HepG2 (cell line): ENCODE measurements around the gene ARMC5. TPM values are rescaled to one million over a fixed set of nuclear protein-coding genes. Genes with fewer than 3 reads are reported as not detected.

ENCODE experiments used
- CBX2 ChIP-seq, 2 experiments: fragments of 200-600 bp in 1 of 2; sonication (generic); formaldehyde crosslinking in 1 of 2; IDR thresholded peaks; 2 replicates each; pipeline versions ENCODE4 v1.7.0 to v1.8.1; 2018 to 2022; ENCODE audit warnings: low read depth in 2 of 2, low read length in 1 of 2, mild to moderate bottlenecking in 1 of 2, missing genetic modification reagents in 1 of 2
- HNF4G ChIP-seq, 2 experiments: sonication (generic) in 1 of 2; formaldehyde crosslinking in 1 of 2; IDR thresholded peaks; 2 replicates each; pipeline versions ENCODE4 v1.4.0 to v1.6.1; 2011 to 2020; ENCODE audit warnings: borderline replicate concordance in 2 of 2, low read depth in 2 of 2, mild to moderate bottlenecking in 2 of 2, low read length in 1 of 2, missing genetic modification reagents in 1 of 2, moderate library complexity in 1 of 2
- HOXA5 ChIP-seq: sonication (generic); formaldehyde crosslinking; IDR thresholded peaks from 2 replicates; pipeline ENCODE4 v1.4.0; 2020; ENCODE audit warnings: missing genetic modification reagents
- HOXD1 ChIP-seq: sonication (generic); formaldehyde crosslinking; IDR thresholded peaks from 2 replicates; pipeline ENCODE4 v1.5.0; 2020; ENCODE audit warnings: missing genetic modification reagents
- KLF12 ChIP-seq: sonication (generic); formaldehyde crosslinking; IDR thresholded peaks from 2 replicates; pipeline ENCODE4 v1.4.0; 2020; ENCODE audit warnings: missing genetic modification reagents, borderline replicate concordance
- MAF1 ChIP-seq: sonication (generic); formaldehyde crosslinking; IDR thresholded peaks from 2 replicates; pipeline ENCODE4 v1.5.0; 2020; ENCODE audit warnings: missing genetic modification reagents, borderline replicate concordance
- MZF1 ChIP-seq: sonication (generic); formaldehyde crosslinking; IDR thresholded peaks from 2 replicates; pipeline ENCODE4 v1.8.1; 2023; ENCODE audit warnings: mild to moderate bottlenecking, missing genetic modification reagents, borderline replicate concordance
- ONECUT2 ChIP-seq: sonication (generic); formaldehyde crosslinking; IDR thresholded peaks from 2 replicates; pipeline ENCODE4 v1.4.0; 2020; ENCODE audit warnings: missing genetic modification reagents
- RBAK ChIP-seq: sonication (generic); formaldehyde crosslinking; IDR thresholded peaks from 2 replicates; pipeline ENCODE4 v1.5.1; 2020; ENCODE audit warnings: mild to moderate bottlenecking, missing genetic modification reagents
- RBM39 ChIP-seq: fragments of 200-400 bp; formaldehyde crosslinking; IDR thresholded peaks from one replicate; pipeline ENCODE4 v1.6.1; 2018; ENCODE audit warnings: antibody characterized with exemption, mild to moderate bottlenecking, low read depth, low read length; ENCODE audit not compliant: poor library complexity, severe bottlenecking
- RORA ChIP-seq: sonication (generic); formaldehyde crosslinking; IDR thresholded peaks from 2 replicates; pipeline ENCODE4 v1.5.0; 2020; ENCODE audit warnings: mild to moderate bottlenecking, missing genetic modification reagents, moderate library complexity
- SAP130 ChIP-seq: IDR thresholded peaks from 2 replicates; pipeline ENCODE4 v1.6.1; 2016; ENCODE audit warnings: low read depth
- TAF15 ChIP-seq: fragments of 200-400 bp; formaldehyde crosslinking; IDR thresholded peaks from one replicate; pipeline ENCODE4 v1.6.1; 2018; ENCODE audit warnings: mild to moderate bottlenecking, low read depth, low read length; ENCODE audit not compliant: poor library complexity, severe bottlenecking
- ZBTB8A ChIP-seq: sonication (generic); formaldehyde crosslinking; IDR thresholded peaks from 2 replicates; pipeline ENCODE4 v1.4.0; 2020; ENCODE audit warnings: mild to moderate bottlenecking, low read depth, missing genetic modification reagents, borderline replicate concordance
- ZFP41 ChIP-seq: sonication (generic); formaldehyde crosslinking; IDR thresholded peaks from 2 replicates; pipeline ENCODE4 v1.4.0; 2020; ENCODE audit warnings: mild to moderate bottlenecking, missing genetic modification reagents, borderline replicate concordance
- ZNF10 ChIP-seq: sonication (generic); formaldehyde crosslinking; IDR thresholded peaks from 2 replicates; pipeline ENCODE4 v1.4.0; 2020; ENCODE audit warnings: mild to moderate bottlenecking, low read depth, missing genetic modification reagents, borderline replicate concordance
- ZNF337 ChIP-seq: sonication (generic); formaldehyde crosslinking; IDR thresholded peaks from 2 replicates; pipeline ENCODE4 v1.5.1; 2020; ENCODE audit warnings: missing genetic modification reagents, low read depth, mild to moderate bottlenecking, borderline replicate concordance
- ZNF510 ChIP-seq: sonication (generic); formaldehyde crosslinking; IDR thresholded peaks from 2 replicates; pipeline ENCODE4 v1.4.0; 2020; ENCODE audit warnings: low read depth, mild to moderate bottlenecking, missing genetic modification reagents
- ZNF550 ChIP-seq: sonication (generic); formaldehyde crosslinking; IDR thresholded peaks from 2 replicates; pipeline ENCODE4 v1.4.0; 2020; ENCODE audit warnings: mild to moderate bottlenecking, missing genetic modification reagents, borderline replicate concordance
- ZNF570 ChIP-seq: sonication (generic); formaldehyde crosslinking; IDR thresholded peaks from 2 replicates; pipeline ENCODE4 v1.4.0; 2020; ENCODE audit warnings: mild to moderate bottlenecking, missing genetic modification reagents, borderline replicate concordance
- polyA plus RNA-seq, 8 experiments: library from polyadenylated mRNA; depleted of rRNA in 3 of 8; stranded (reverse) in 7 of 8; unstranded in 1 of 8; fragments of >200 nt; fragmentation: Illumina TruSeq in 4 of 8; extraction: Trizol in 4 of 8; gene quantifications; 2 replicates each; pipeline versions ENCODE4 v1.2.1 to v1.2.3, GENCODE V29; 2011 to 2016; ENCODE audit warnings: low read depth in 4 of 8, missing spikeins in 1 of 8, mixed read lengths in 1 of 8; ENCODE audit not compliant: insufficient read depth in 1 of 8
- total RNA-seq, 5 experiments: library from RNA; depleted of rRNA; stranded (reverse); fragments of >200 nt; fragmentation: Illumina TruSeq; extraction: Trizol; gene quantifications; 2 replicates each; pipeline ENCODE4 v1.2.3, GENCODE V29; 2016; ENCODE audit warnings: low read depth in 1 of 5
- TF ChIP-seq, protein P1 (sequence below): sonication (generic); formaldehyde crosslinking; IDR thresholded peaks from 2 replicates; pipeline ENCODE4 v1.9.0; 2021; ENCODE audit warnings: mild to moderate bottlenecking, missing genetic modification reagents

The ARMC5 gene
- total and polyA plus RNA-seq, 2 of the 13 experiments (the other 11 are each of a cell fraction or from before 2014, with no cell fraction given) = 10.8 to 22.3 TPM

DNA sequence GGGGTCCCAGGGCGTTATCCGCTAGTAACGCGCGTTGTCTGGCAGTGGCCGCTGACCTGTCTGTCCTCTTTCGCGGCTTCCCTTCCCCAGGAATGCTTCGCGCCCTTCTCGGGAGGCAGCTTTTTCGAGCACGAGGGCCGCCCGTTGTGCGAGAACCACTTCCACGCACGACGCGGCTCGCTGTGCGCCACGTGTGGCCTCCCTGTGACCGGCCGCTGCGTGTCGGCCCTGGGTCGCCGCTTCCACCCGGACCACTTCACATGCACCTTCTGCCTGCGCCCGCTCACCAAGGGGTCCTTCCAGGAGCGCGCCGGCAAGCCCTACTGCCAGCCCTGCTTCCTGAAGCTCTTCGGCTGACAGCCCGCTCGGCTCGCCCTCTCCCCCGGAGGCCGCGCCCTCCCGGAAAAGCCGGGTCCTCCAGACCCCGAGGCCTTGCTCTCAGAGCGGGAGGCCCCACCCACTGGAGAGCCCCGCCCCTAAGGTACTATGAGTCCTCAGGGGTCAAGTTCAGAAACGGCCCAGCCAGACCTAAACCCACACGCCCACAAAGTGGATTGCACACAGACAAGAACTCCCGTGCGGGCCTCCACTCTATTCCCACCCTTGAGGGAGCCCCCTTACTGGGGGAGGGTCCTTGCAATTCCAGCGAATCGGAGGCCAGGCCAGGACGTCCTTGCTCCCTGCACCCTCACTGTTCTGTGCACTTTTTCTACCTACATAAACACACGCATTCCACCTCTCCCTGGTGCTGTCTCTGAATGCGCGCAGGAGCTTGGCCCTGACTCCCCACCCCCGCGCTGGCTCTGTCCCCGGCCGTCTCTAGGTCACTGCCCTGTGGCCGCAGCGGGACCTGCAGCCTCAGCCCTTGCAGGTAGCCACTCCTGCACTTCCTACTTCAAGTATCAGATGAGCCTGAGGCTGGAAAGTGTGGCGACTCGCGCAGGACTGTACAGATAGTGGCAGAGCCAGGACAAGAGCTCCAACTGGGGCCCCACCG, 18.2 kb downstream of the ARMC5 start (continued):
- TF ChIP-seq TAF15 (peak; percentile 45), CBX2 (IDR thresholded peaks at IDR 0.05; ENCODE audit: low read depth, low read length) (no peak), CBX2 (CRISPR knock-in tag; IDR thresholded peaks at IDR 0.05; ENCODE audit: low read depth) (no peak; the same call in none of the 2 replicates), RBM39 (peak; percentile 13), HNF4G (IDR thresholded peaks at IDR 0.05; ENCODE audit: borderline replicate concordance, low read depth, low read length) (peak; percentile 11; the same call in 1 of the 2 replicates), HNF4G (CRISPR knock-in tag; IDR thresholded peaks at IDR 0.05; ENCODE audit: borderline replicate concordance, low read depth) (peak; percentile 74), KLF12 (CRISPR knock-in tag) (peak; percentile 61; the same call in 1 of the 2 replicates), ZNF570 (CRISPR knock-in tag) (no peak), ONECUT2 (CRISPR knock-in tag) (no peak), ZNF510 (CRISPR knock-in tag) (no peak), ZNF337 (peak; percentile 74; the same call in 1 of the 2 replicates), RBAK (CRISPR knock-in tag) (no peak), MAF1 (CRISPR knock-in tag) (no peak), ZBTB8A (CRISPR knock-in tag) (0 out of 2 replicates have a peak, but pooled peaks have one; percentile 66), ZNF550 (CRISPR knock-in tag) (peak; percentile 93; the same call in 1 of the 2 replicates), ZNF10 (CRISPR knock-in tag) (no peak), HOXD1 (CRISPR knock-in tag) (peak; percentile 41; the same call in 1 of the 2 replicates), MZF1 (CRISPR knock-in tag) (no peak), ZFP41 (CRISPR knock-in tag) (peak; percentile 89; the same call in 1 of the 2 replicates), RORA (CRISPR knock-in tag) (no peak), SAP130 (CRISPR knock-in tag) (peak; percentile 82), HOXA5 (CRISPR knock-in tag) (0 out of 2 replicates have a peak, but pooled peaks have one; percentile 38)
- TF ChIP-seq, protein P1, sequence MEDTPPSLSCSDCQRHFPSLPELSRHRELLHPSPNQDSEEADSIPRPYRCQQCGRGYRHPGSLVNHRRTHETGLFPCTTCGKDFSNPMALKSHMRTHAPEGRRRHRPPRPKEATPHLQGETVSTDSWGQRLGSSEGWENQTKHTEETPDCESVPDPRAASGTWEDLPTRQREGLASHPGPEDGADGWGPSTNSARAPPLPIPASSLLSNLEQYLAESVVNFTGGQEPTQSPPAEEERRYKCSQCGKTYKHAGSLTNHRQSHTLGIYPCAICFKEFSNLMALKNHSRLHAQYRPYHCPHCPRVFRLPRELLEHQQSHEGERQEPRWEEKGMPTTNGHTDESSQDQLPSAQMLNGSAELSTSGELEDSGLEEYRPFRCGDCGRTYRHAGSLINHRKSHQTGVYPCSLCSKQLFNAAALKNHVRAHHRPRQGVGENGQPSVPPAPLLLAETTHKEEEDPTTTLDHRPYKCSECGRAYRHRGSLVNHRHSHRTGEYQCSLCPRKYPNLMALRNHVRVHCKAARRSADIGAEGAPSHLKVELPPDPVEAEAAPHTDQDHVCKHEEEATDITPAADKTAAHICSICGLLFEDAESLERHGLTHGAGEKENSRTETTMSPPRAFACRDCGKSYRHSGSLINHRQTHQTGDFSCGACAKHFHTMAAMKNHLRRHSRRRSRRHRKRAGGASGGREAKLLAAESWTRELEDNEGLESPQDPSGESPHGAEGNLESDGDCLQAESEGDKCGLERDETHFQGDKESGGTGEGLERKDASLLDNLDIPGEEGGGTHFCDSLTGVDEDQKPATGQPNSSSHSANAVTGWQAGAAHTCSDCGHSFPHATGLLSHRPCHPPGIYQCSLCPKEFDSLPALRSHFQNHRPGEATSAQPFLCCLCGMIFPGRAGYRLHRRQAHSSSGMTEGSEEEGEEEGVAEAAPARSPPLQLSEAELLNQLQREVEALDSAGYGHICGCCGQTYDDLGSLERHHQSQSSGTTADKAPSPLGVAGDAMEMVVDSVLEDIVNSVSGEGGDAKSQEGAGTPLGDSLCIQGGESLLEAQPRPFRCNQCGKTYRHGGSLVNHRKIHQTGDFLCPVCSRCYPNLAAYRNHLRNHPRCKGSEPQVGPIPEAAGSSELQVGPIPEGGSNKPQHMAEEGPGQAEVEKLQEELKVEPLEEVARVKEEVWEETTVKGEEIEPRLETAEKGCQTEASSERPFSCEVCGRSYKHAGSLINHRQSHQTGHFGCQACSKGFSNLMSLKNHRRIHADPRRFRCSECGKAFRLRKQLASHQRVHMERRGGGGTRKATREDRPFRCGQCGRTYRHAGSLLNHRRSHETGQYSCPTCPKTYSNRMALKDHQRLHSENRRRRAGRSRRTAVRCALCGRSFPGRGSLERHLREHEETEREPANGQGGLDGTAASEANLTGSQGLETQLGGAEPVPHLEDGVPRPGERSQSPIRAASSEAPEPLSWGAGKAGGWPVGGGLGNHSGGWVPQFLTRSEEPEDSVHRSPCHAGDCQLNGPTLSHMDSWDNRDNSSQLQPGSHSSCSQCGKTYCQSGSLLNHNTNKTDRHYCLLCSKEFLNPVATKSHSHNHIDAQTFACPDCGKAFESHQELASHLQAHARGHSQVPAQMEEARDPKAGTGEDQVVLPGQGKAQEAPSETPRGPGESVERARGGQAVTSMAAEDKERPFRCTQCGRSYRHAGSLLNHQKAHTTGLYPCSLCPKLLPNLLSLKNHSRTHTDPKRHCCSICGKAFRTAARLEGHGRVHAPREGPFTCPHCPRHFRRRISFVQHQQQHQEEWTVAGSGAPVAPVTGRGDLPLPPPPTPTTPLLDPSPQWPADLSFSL = no peak
